ENCODE data around the gene PARP2. TPM values are rescaled to one million over a fixed set of nuclear protein-coding genes. Genes with fewer than 3 reads are reported as not detected.

The PARP2 gene
- total RNA-seq, 1 experiment from 2014 or later = 67.9 TPM

- Histone ChIP-seq H3K36me3 (ENCODE audit: insufficient read depth, low read length, poor library complexity, severe bottlenecking) (peaks cover 18% of the 10 kb centered on the region), H3K4me1 (ENCODE audit: insufficient read depth, low read length, poor library complexity, severe bottlenecking) (no peaks in the 10 kb centered on the region), H3K9me3 (ENCODE audit: low read depth, low read length, poor library complexity, severe bottlenecking) (no peaks in the 10 kb centered on the region), H3K27me3 (replicated peaks; ENCODE audit: insufficient read depth, low read depth, low read length, poor library complexity) (no peaks in the 10 kb centered on the region), H3K27ac (ENCODE audit: low read depth, low read length, poor library complexity, severe bottlenecking) (no peak overlapping the region), H3K4me3 (ENCODE audit: low read depth, low read length, poor library complexity, severe bottlenecking) (no peak overlapping the region)
- ChIA-PET CTCF (no interaction called here), POLR2A (ENCODE audit: low non-redundant PET) (no interaction called here)
- TF ChIP-seq CTCF (conservative IDR thresholded peaks at IDR 0.05; ENCODE audit: low read depth, low read length) = no peak
- TF ChIP-seq EZH2 (IDR thresholded peaks at IDR 0.05; ENCODE audit: borderline replicate concordance, low read depth, low read length, poor library complexity, severe bottlenecking) = no peak
- DNase-seq (ENCODE audit: low spot score) = no peak
- BruUV-seq (replicated peaks) = no TSS peak
- intact Hi-C loops (cut with micrococcal nuclease; ENCODE audit: unreplicated experiment) = no loop called here
Measured at GRCh38 chr14:20383032-20383431, 39.6 kb downstream of the PARP2 start.

- CTCF ChIA-PET = no interaction called here
- intact Hi-C loops (cut with micrococcal nuclease; ENCODE audit: unreplicated experiment) = no loop called here
- peaks cover 21% of the 10 kb centered on the region for H3K36me3 ChIP-seq (ENCODE audit: insufficient read depth, low read length, poor library complexity, severe bottlenecking)
- POLR2A ChIA-PET (ENCODE audit: low non-redundant PET) = no interaction called here
- no peak for DNase-seq (ENCODE audit: low spot score)
- H3K27me3 ChIP-seq (replicated peaks; ENCODE audit: insufficient read depth, low read depth, low read length, poor library complexity) = no peaks in the 10 kb centered on the region
- no peak overlapping the region for H3K27ac ChIP-seq (ENCODE audit: low read depth, low read length, poor library complexity, severe bottlenecking)
- no peaks in the 10 kb centered on the region for H3K4me1 ChIP-seq (ENCODE audit: insufficient read depth, low read length, poor library complexity, severe bottlenecking)
- BruUV-seq (replicated peaks) = no TSS peak
- no peak overlapping the region for H3K4me3 ChIP-seq (ENCODE audit: low read depth, low read length, poor library complexity, severe bottlenecking)
- TF ChIP-seq CTCF (conservative IDR thresholded peaks at IDR 0.05; ENCODE audit: low read depth, low read length) (no peak), EZH2 (IDR thresholded peaks at IDR 0.05; ENCODE audit: borderline replicate concordance, low read depth, low read length, poor library complexity, severe bottlenecking) (no peak)
- H3K9me3 ChIP-seq (ENCODE audit: low read depth, low read length, poor library complexity, severe bottlenecking) = no peaks in the 10 kb centered on the region
Measured at GRCh38 chr14:20383636-20384035, 40.2 kb downstream of the PARP2 start.

GRCh38 chr14:20384321-20384720 is 40.9 kb downstream of the PARP2 start:
- POLR2A ChIA-PET (ENCODE audit: low non-redundant PET) = no interaction called here
- Histone ChIP-seq H3K27ac (ENCODE audit: low read depth, low read length, poor library complexity, severe bottlenecking) (no peak overlapping the region), H3K9me3 (ENCODE audit: low read depth, low read length, poor library complexity, severe bottlenecking) (no peaks in the 10 kb centered on the region), H3K4me1 (ENCODE audit: insufficient read depth, low read length, poor library complexity, severe bottlenecking) (no peaks in the 10 kb centered on the region), H3K27me3 (replicated peaks; ENCODE audit: insufficient read depth, low read depth, low read length, poor library complexity) (no peaks in the 10 kb centered on the region), H3K36me3 (ENCODE audit: insufficient read depth, low read length, poor library complexity, severe bottlenecking) (peaks cover 21% of the 10 kb centered on the region), H3K4me3 (ENCODE audit: low read depth, low read length, poor library complexity, severe bottlenecking) (no peak overlapping the region)
- CTCF ChIA-PET = no interaction called here
- no TSS peak for BruUV-seq (replicated peaks)
- TF ChIP-seq CTCF (conservative IDR thresholded peaks at IDR 0.05; ENCODE audit: low read depth, low read length) (no peak), EZH2 (IDR thresholded peaks at IDR 0.05; ENCODE audit: borderline replicate concordance, low read depth, low read length, poor library complexity, severe bottlenecking) (no peak)
- intact Hi-C loops (cut with micrococcal nuclease; ENCODE audit: unreplicated experiment) = no loop called here
- DNase-seq (ENCODE audit: low spot score) = no peak
